CD4-positive, alpha-beta T cell treated with Interleukin-1 beta for 1 hour (primary cell): ENCODE results near the gene MDC1.

Experiments used
- DNase-seq, 2 donors: peaks; one replicate each; pipeline ENCODE4 v3.0.0-alpha.2; 2020 to 2022

The MDC1 gene

GRCh38 chr6:30696432-30696831 is 20.6 kb downstream of the MDC1 start:
- DNase-seq: no peak

DNA sequence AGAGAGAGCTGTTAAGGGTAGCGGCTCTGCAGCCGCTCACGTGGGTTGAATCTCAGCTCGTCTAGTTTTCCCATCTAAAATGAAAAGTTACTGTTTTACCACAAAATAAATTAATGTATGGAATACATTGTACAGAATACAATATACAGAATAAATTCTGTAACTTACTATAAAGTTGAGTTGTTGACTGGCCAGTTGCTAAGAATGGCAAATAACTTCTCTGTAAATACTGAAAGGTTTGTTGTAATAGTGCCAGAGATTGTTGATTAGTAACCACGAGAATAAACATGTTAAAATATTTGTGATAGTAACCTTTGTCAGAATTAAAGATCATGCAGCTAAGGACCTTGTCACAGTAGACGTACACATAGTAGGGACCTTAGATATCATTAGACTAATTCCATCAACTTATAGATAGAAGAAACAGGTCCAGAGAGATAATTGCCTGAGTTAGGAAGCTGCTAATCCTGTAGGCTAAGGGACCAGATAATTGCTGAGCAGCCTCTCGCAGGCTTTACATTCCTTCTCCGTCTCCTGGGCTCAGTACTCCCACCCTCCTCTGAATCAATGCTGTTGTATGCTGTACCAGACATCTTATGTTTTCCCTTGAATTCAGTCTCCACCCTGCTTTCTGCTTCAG is 25.8 kb downstream of the MDC1 start:
- no peak for DNase-seq

DNA sequence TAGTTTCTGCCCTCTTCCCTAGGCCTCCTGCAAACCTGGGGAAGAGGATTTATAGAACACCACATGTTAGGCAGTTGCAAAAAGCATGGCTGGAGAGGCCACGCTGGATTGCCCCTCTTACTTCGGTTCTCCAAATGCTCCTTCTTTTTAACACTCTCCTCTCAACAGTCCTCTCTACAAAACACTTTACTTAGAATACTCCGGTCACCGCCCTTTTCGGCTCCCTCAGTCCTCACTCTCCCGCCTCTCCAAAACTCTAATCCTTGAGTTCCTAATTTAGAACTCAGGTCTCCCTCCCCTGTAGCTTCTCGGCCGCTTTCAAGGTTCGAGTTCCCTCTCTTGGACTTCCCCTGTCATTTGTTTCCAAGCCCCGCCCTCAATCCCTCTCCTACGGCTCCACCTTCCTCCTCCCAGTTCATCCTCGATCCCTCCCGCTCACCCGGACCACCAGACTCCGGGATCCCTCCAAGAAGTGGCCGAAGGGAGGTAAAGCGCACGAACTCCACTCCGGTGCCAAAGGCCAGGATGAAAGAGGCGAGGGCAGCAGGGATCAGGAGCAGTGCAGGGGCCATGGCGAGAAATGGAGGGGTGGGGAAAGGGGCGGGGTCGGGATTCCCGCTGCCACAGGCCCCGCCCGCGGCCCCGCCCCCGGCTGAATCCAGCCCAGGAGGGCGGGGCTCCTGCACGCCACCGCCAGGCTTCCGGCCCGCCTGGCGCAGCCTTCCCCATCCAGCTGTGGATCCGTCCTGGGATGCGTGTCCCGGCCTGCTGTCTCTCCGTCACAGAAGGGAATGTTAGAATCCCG is 26.5 kb downstream of the MDC1 start, which contains the start of gene NRM:
Gene NRM, minus strand, starts transcription at position 582 of the 805 bp plus-strand sequence. Its CDS starts 10 bp downstream, at position 572.
- DNase-seq: peak; percentile 69 to 71

- no peak for DNase-seq
Observed at GRCh38 chr6:30689985-30690384, 27.1 kb downstream of the MDC1 start.

DNA sequence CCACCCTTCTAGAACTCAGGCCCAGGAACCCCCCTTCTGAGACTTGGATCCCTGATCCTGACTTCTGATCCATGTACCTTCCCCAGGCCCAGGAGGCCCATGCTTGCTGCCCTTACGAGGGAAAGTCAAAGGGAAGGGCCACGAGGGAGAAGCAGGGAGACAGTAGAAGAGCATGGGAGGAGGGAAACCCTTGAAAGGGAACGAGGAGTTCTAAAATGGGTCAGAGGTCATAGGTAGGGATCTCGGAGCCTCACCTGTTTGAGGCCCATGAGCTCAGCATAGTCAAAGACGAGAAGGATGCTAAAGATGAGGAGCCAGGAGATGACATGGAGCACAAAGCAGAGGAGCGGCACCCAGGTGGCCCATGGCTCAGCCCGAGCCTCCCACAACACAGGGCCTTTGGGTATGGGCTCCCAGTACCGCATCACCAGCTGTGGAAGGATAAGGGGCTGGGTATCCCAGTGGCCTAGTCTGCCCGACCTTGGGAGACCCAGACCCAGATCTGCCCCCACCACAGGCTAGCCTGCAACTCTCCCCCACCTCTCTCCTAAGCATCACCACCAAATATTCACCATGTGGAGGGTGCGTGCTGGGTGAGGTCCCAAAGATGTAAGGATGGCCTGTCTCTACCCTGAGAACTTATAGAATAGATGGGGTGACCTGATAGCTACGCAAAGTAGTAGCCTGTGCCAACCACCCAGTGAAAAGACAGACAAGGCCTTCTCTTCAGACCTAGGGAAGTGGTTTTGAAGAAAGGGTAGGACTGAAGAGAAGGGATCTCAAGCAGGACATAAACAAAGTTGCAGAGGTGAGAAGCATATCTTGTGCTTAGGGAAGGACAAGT is 27.8 kb downstream of the MDC1 start:
- no peak for DNase-seq

DNA sequence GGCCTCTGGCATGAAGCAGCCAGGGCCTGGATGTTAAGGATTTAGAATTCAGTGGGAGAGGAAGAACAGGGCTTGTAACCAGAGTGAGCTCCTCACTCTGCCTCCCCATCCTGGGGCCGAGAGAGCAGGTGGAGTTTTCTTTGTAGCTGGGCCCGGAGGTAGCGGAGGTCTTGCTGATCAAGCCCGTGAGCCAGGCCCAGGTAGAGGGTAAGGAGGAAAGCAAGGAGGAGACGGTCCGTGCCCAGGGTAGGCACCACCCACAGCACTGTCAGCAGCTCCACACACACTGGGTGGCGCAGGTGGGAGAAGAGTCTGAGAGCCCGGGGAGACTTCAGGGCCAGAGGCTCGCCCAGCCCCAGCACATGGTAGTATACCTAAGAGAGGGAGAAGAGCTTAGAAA is 28.5 kb downstream of the MDC1 start:
- peak in 1 of 2 donors; percentile 45 for DNase-seq

DNA sequence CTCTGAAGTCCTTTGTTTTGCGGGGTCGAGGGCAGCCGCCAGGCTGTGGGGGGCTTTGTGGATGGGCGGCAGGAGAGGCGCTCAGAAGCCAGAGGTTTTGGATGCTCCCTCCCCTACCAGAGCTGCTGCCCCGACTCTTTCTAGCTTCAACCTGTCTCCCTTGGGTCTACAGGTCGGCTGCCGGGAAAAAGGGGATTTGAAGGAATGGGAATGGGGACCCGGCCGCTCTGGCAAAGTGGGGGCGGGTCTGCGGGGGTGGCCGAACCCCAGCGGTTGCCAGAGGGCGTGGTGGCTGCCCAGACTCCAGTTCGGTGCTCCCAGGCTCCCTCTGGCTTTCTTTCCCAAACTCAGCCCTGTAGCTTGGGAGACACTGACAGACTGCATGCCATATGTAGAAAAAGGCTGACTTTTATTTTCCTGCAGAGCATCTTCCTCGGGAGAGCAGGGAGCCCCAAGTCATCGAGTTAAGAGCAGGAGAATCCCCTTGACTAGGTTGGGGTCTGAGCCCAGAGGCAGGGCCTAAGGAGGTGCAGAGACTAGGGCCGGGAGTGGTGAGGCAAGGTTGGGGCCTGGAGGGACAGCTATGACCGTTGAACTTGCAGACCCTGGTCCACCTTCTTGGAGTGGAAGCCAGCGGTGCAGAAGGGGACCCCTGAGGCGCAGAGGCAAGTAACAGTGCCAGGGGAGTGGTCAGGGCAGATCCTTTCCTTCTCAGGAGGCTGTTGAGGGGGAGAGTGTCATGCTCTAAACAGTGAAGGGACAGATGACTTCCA is 29.2 kb downstream of the MDC1 start:
- no peak for DNase-seq

GRCh38 chr6:30686908-30687658 is 30.0 kb downstream of the MDC1 start:
- DNase-seq: peak; percentile 79 to 90

DNA sequence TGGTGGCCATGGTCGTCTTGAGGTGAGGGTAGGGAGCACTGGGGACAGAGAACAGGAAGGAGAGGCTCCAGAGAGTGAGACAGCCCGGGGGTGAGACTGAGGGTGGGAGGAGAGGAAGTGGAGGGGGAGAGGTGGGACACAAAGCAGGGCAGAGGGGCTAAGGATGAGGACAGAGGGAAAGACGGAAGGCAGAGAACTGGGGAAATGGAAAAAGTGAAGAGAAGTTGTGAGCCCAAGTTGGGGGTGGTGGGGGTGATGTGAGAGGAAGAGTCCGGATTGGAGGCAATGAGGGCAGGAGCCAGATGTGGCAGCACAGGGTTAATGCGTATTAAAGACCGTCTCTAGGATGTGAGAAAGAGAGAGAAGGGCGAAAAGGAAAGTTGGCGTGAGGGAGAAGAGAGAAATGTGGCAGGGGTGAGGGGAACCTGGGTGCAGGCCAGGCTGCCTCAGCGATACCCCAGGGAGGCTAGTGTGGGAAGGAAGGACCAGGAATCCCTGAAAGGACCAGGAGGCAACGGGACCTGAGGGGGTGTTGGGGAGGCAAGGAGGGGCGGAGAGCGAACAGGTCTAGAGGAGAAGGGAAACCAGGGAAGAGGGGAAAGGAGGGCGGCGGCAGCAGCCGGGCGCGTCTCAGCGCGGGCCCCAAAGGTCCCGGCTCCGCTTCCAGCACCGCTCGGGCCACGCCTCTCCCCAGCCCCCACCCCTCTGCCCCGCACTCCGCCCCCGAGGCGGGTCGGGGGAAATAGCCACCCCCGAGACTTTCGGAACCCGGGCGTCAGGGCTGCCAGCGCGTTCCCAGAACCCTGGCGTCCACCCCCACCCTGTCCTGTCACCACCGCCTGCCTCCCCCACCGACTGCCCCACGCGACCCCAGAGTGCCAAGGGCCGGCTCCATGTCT is 30.8 kb downstream of the MDC1 start, which contains the start of gene PPP1R18:
Gene PPP1R18, minus strand, starts transcription at position 637 of the 899 bp plus-strand sequence. Its CDS starts 627 bp downstream, at position 10.
- peak; percentile 82 for DNase-seq

- no peak for DNase-seq
Observed at GRCh38 chr6:30685157-30686008, 31.7 kb downstream of the MDC1 start.

GRCh38 chr6:30684386-30685156 is 32.5 kb downstream of the MDC1 start:
- DNase-seq: peak; percentile 58 to 61

DNA sequence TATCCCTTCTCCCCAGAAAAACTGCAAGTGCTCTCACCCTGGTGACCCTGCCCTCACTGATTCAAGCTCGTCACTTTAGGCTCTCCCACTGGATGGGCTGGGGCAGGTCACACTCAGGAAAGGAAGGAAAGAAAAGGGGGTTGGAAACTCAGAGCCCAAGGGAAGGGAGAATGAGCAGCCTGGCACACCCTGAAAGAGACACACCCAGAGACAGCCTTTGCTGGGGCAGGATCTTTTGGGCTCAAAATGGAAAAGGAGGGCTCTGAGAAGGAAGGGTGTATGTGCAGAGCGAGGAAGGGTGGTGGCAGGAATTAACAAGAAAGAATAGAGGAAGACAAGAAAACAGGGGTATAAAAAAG is 33.1 kb downstream of the MDC1 start:
- no peak for DNase-seq

GRCh38 chr6:30683183-30683979 is 33.7 kb downstream of the MDC1 start:
- no peak for DNase-seq

DNA sequence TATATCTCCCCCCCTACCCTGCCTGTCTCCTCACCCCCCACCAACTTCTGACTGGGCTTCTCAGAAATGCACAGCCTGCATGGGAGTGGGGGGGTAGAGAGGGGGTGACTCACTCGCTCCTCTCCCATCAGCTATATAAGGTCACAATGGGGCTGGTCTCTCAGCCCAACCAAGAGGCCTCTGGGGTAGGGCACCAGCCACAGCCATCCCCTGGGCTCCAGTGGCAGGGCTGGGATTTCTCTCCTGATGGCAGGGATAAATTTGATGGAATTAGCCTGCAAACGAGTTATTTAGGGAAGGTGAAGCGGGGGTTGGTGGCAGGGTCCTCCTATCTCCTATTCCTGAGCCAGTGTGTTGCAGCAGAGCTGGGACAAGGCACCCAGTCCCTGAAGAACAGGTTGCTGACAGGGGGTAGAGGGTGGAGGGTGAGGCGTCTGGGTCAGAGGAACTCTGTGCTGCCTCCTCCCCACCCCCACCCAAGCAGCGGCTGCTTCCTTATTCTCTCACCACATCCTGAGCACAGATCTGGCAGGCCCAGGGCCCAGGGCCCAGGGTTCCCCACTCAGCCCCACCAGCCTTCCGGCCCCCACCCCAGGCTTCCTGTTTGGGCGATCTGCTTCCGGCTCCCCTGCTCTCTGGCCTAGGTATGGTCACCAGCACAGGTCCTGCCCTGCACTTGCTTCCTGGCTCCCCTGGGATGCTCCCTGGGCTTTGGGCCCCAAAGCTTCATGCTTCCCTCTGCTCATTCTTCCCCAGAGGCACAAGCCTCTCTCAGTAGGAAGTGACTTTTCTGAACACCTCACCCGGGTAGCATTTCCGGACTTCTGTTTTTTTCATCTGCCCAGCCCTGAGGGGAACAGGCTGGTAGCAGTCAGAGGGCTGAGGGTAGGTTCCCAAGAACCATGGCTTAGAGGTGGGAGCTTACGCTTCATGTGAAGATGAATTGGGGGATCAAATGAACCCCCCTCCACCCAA is 34.7 kb downstream of the MDC1 start:
- DNase-seq: peak; percentile 88 to 92

DNA sequence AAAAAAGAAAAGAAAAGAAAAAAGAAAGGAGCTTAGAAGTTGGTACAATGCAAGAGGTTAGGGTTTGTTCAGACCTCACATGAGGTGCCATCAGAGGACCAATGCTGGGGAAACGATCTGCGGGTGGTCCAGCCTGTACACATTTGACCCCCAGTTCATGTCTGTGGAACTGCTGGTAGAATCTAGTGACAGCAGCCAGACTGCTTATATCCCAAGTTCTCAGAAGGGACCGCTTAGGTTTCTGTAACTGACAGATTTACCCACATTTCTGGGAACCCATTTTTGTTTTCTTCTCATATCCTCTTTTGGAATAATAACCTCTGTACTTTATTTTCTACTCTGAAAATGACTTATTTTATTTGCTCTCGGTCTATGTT is 35.3 kb downstream of the MDC1 start:
- DNase-seq: no peak

GRCh38 chr6:30679765-30680535 is 37.1 kb downstream of the MDC1 start:
- DNase-seq: no peak
